Right lobe of liver (tissue), 6 donors: ENCODE measurements around the gene CCT6B. TPM values are rescaled to one million over a fixed set of nuclear protein-coding genes. Genes with fewer than 3 reads are reported as not detected.
"Not testable (repeated sequence)": the region's sequence is repeated elsewhere in the genome, so short reads cannot be mapped to it uniquely, and the experiment has no call there.

ENCODE experiments used
- ATAC-seq, 4 donors: fragments of 200-7000 bp; cut with Tn5 transposase; one replicate each; pipeline ENCODE4 v1.9.1; 2020; ENCODE audit warnings: mild to moderate bottlenecking in 4 of 4, moderate library complexity in 4 of 4
- DNase-seq, 3 donors: peaks; one replicate each; pipeline ENCODE4 v3.0.0-alpha.2; 2020
- H3K27ac ChIP-seq, 3 donors: fragments of 200-600 bp; one replicate each; pipeline ENCODE4 v1.8.0; 2022
- H3K27me3 ChIP-seq, 2 donors: fragments of 200-600 bp; one replicate each; pipeline ENCODE4 v1.8.0; 2022
- H3K36me3 ChIP-seq, 4 donors: fragments of 200-600 bp; sonication (generic) in 1 of 4; one replicate each; pipeline versions ENCODE4 v1.5.1 to v1.8.0; 2017 to 2022; ENCODE audit warnings: control low read depth in 1 of 4
- H3K4me1 ChIP-seq, 4 donors: fragments of 200-600 bp; sonication (generic) in 1 of 4; one replicate each; pipeline versions ENCODE4 v1.5.1 to v1.8.0; 2017 to 2022; ENCODE audit warnings: control low read depth in 1 of 4
- H3K4me3 ChIP-seq, 3 donors: fragments of 200-600 bp; one replicate each; pipeline ENCODE4 v1.8.0; 2022
- H3K9me3 ChIP-seq, 4 donors: fragments of 200-600 bp; sonication (generic) in 1 of 4; one replicate each; pipeline versions ENCODE4 v1.5.1 to v1.8.0; 2017 to 2022; ENCODE audit warnings: control low read depth in 1 of 4
- POLR2A ChIP-seq: fragments of 450-650 bp; IDR thresholded peaks from one replicate; pipeline ENCODE4 v1.6.1; 2017; ENCODE audit warnings: antibody characterized with exemption, mild to moderate bottlenecking
- WGBS: methylation state at CpG from one replicate; pipeline ENCODE4 v1.1.6; 2018; ENCODE audit warnings: low coverage, low lambda C conversion rate; ENCODE audit not compliant: insufficient coverage; ENCODE audit errors: missing lambda C conversion rate; 5-methylcytosine and 5-hydroxymethylcytosine counted together
- intact Hi-C, 2 donors: fragments of 100-400 bp; cut with DNase I; formaldehyde crosslinking; loops; one replicate each; pipeline versions ENCODE4 v1.11.2 to v1.14.1; 2022
- total RNA-seq, 6 experiments: library from RNA; depleted of rRNA in 2 of 6; stranded (reverse); fragments of >200 nt in 2 of 6; fragmentation: NEBNext Ultra II Directional in 3 of 6; extraction: Animal tissue kit (Norgen Biotek cat#: 25700) in 3 of 6; gene quantifications; one replicate each; pipeline versions ENCODE4 v1.1.0 to v1.2.4, GENCODE V29; 2016 to 2023
- TF ChIP-seq, protein P1 (sequence below), 4 donors: fragments of 200-600 bp in 3 of 4; fragments of 450-650 bp in 1 of 4; IDR thresholded peaks; one replicate each; pipeline versions ENCODE4 v1.5.1 to v1.8.0; 2016 to 2022; ENCODE audit warnings: antibody characterized with exemption in 4 of 4, mild to moderate bottlenecking in 2 of 4
- donor health status: DM: no; HTN: yes; CAD: no.
- donor health status: DM: no; HTN: no; CAD: no.
- donor health status: DM: no; HTN: no; CAD: no.
- donor health status: DM: no; HTN: yes; CAD: no.
- donor health status: DM: no; HTN: yes; CAD: no.

The CCT6B gene
- total RNA-seq, 6 experiments from 2014 or later, result 0.31 to 2.4 (median 1.1) TPM

DNA sequence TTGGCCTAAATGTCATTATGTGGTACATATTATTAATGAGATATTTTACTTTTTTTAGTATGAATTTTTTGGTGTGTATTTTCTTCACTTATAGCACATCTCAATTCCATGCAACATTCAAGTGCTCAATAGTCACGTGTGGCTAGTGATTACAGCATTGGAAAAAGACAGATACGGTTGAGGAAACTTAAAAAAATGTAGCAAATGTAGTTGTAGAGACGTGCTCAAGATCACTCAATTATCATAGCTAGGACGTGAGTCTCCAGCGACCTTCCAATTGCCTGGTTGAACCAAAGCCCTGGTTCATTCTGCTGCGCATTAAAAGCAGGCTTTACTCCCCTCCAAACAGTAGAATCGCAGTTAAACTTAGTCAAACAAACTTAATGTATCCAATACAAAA lies 17.9 kb upstream of the CCT6B start:
- TF ChIP-seq, protein P1, sequence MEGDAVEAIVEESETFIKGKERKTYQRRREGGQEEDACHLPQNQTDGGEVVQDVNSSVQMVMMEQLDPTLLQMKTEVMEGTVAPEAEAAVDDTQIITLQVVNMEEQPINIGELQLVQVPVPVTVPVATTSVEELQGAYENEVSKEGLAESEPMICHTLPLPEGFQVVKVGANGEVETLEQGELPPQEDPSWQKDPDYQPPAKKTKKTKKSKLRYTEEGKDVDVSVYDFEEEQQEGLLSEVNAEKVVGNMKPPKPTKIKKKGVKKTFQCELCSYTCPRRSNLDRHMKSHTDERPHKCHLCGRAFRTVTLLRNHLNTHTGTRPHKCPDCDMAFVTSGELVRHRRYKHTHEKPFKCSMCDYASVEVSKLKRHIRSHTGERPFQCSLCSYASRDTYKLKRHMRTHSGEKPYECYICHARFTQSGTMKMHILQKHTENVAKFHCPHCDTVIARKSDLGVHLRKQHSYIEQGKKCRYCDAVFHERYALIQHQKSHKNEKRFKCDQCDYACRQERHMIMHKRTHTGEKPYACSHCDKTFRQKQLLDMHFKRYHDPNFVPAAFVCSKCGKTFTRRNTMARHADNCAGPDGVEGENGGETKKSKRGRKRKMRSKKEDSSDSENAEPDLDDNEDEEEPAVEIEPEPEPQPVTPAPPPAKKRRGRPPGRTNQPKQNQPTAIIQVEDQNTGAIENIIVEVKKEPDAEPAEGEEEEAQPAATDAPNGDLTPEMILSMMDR (IDR thresholded peaks at IDR 0.05), result no peak
- no peak for TF ChIP-seq POLR2A
- DNase-seq (no peak), ATAC-seq (no peak)
- Histone ChIP-seq H3K27me3 (no peaks in the 10 kb centered on the region), H3K4me3 (no peak overlapping the region), H3K9me3 (no peaks in the 10 kb centered on the region), H3K36me3 (no peaks in the 10 kb centered on the region), H3K27ac (no peak overlapping the region), H3K4me1 (peaks cover 0 to 15% (median 0%) of the 10 kb centered on the region in 4 donors)
- intact Hi-C loops, result no loop called here
- 89% methylated on average over 6 of the region's 7 CpGs for WGBS

DNA sequence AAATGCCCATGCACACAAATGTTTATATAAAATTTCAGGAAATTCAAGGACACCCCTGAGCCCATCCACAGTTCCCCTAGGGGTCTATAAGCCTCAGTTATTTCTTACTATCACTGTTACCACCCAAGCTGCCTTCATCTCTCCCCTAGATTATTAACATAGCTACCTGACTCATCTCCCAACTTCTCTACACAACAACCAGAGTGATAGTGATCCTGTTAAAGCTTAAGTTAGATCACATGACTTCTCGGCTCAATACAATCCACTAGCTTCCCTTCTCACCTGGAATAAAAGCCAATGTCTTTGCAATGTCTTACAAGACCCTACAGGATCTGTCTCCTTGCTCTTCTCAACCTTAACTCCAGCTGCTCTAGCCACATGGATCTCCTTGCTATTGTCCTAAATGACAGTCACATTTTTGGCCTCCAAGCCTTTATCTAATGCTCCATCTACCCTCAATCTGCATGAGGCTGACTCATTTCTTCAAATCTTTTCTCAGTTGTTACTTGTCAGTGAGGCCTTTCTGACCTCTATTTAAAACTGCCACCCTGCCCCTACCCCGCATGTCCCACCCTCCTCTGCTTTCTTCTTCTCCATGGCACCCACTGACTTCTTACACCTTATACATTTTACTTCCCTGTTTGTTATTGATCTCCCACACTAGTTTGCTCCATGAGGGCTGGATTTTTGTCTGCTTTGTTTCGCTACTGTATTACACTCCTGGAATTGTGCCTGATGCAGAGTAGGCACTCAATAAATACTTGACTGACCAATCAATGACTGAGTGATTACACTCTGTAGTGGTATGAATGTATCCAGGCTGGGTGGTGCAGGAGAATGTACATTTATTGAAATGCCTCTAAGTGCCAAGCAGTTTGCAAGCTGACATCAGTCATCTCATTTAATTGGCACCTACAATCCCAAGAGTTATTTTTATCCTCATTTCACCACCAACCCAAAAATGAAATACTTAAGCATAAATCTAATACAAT lies 13.8 kb upstream of the CCT6B start:
- DNase-seq, result no peak
- no peaks in the 10 kb centered on the region for H3K36me3 ChIP-seq
- intact Hi-C loops, result no loop called here
- no peak for ATAC-seq
- 75% methylated on average over 3 of the region's 3 CpGs for WGBS
- peaks cover 0 to 5% (median 0%) of the 10 kb centered on the region in 4 donors for H3K4me1 ChIP-seq
- TF ChIP-seq, protein P1 (IDR thresholded peaks at IDR 0.05), result no peak
- no peak for TF ChIP-seq POLR2A
- H3K4me3 ChIP-seq, result no peak overlapping the region
- no peaks in the 10 kb centered on the region for H3K27me3 ChIP-seq
- H3K9me3 ChIP-seq, result no peaks in the 10 kb centered on the region
- H3K27ac ChIP-seq, result no peak overlapping the region

GRCh38 chr17:34974179-34974578 lies 12.9 kb upstream of the CCT6B start:
- DNase-seq (no peak), ATAC-seq (no peak)
- Histone ChIP-seq H3K9me3 (no peaks in the 10 kb centered on the region), H3K27me3 (no peaks in the 10 kb centered on the region), H3K27ac (no peak overlapping the region), H3K4me1 (no peaks in the 10 kb centered on the region), H3K36me3 (no peaks in the 10 kb centered on the region), H3K4me3 (no peak overlapping the region)
- intact Hi-C loops, result no loop called here
- TF ChIP-seq POLR2A, result no peak
- TF ChIP-seq, protein P1 (IDR thresholded peaks at IDR 0.05), result no peak
- WGBS, result 57% methylated on average over 2 of the region's 2 CpGs

GRCh38 chr17:34958438-34958837 lies 2.8 kb downstream of the CCT6B start:
- TF ChIP-seq POLR2A, result no peak
- TF ChIP-seq, protein P1 (IDR thresholded peaks at IDR 0.05), result no peak
- intact Hi-C loops, result no loop called here
- ATAC-seq, result no peak
- Histone ChIP-seq H3K36me3 (no peaks in the 10 kb centered on the region), H3K27ac (no peak overlapping the region), H3K9me3 (no peaks in the 10 kb centered on the region), H3K4me1 (peaks cover 0 to 16% (median 3%) of the 10 kb centered on the region in 4 donors), H3K27me3 (no peaks in the 10 kb centered on the region), H3K4me3 (no peak overlapping the region)
- no peak for DNase-seq
- 60% methylated on average over 1 of the region's 1 CpG for WGBS

DNA sequence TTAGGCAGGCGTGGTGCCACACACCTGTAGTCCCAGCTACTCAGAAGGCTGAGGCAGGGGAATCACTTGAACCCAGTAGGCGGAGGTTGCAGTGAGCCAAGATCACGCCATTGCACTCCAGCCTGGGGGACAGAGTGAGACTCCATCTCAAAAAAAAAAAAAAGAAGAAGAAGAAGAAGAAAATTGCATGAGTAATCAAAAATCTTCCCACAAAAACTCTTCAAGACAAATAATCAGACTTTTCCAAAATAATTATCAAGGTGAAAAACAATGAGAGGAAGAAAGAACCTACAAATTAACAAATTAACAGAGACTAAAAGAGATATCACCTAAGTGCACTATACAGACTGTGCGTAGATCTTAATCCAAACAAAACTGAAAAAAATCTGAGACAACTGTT lies 10.5 kb downstream of the CCT6B start:
- H3K4me1 ChIP-seq, H3K9me3 ChIP-seq, H3K36me3 ChIP-seq, H3K27me3 ChIP-seq, H3K27ac ChIP-seq, intact Hi-C loops, ATAC-seq, H3K4me3 ChIP-seq, DNase-seq: not testable (repeated sequence)
- 96% methylated on average over 4 of the region's 4 CpGs for WGBS
